CD4-positive, alpha-beta T cell treated with Interleukin-15 for 1 hour (primary cell): ENCODE data around the gene POU2F1.
"Not testable (repeated sequence)": the region's sequence is repeated elsewhere in the genome, so short reads cannot be mapped to it uniquely, and the experiment has no call there.

Experiments used
- DNase-seq: peaks from one replicate; pipeline ENCODE4 v3.0.0-alpha.2; 2020

The POU2F1 gene

GRCh38 chr1:167231873-167232450, 11.3 kb downstream of the POU2F1 start:
- no peak for DNase-seq

- DNase-seq = no peak
These were observed 12.1 kb downstream of the POU2F1 start for GRCh38 chr1:167232801-167233200.

DNA sequence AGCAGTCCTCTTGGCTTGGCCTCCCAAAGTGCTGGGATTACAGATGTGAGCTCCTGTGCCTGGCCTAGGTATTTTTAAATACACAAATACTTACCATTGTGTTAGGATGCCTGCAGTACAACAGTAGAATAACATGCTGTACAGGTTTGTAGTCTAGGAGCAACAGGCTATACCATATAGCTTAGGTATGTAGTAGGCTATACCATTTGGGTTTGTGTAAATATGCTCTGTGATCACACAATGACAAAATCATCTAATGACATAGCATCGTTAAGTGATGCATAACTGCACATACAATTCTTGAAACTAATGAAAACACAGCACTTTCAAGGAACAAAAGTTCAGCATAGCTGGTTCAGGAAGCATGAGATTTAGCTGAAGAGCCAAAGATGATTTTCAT, 12.7 kb downstream of the POU2F1 start:
- no peak for DNase-seq

- no peak for DNase-seq
These were observed 16.3 kb downstream of the POU2F1 start for GRCh38 chr1:167237000-167237399.

- no peak for DNase-seq
These were observed 18.0 kb downstream of the POU2F1 start for GRCh38 chr1:167238713-167239112.

DNA sequence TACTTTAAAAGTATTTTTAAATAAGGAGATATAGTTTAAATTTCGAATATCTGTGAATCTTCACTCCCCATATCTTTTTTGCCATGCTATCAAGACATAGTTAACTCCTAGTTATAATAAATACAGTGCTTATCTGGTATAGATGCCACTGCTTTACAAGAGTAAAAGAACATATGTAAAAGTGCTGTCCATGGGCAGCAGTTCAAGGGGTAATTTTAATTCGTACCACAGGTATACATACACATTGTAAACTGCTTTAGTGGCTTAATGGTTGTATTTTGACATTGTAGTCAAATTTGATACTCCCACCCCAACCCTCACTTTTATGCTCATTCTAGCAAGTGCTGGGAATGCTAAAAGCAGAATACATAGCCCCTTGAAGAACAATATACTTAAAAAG, 18.6 kb downstream of the POU2F1 start:
- DNase-seq = no peak

DNA sequence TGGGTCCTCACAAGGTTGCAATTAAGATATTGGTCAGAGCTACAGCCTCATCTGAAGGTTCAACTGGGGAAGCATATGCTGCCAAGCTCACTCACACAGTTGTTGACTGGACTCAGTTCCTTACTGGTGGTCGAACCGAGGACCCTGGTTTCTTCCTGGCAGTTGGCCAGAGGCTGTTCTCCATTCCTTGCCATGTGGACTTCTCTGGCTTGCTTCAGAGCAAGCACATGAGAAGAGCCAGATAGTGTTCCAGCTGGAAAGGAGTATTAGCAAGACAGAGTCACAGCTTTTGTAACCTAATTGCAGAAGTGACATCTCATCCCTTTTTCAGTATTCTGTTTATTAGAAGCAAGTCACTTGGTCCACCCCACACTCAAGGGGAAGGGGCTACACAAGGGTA, 23.6 kb downstream of the POU2F1 start:
- no peak for DNase-seq

DNA sequence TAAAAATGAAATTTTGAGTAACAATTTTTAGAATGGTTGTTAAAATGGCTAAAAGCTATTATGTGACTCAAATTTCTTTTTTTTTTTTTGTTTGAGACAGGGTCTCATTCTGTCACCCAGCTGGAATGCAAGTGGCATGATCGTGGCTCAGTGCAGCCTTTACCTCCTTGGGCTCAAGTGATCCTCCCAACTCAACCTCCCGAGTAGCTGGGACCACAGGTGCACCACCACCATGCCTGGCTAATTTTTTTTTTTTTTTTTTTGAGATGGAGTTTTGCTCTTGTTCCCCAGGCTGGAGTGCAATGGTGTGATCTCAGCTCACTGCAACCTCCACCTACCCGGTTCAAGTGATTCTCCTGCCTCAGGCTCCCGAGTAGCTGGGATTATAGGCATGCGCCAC, 24.5 kb downstream of the POU2F1 start:
- not testable (repeated sequence) for DNase-seq

- DNase-seq = no peak
These were observed 26.3 kb downstream of the POU2F1 start for GRCh38 chr1:167246971-167247370.

- no peak for DNase-seq
These were observed 27.1 kb downstream of the POU2F1 start for GRCh38 chr1:167247754-167248153.

GRCh38 chr1:167248707-167249642, 28.3 kb downstream of the POU2F1 start:
- DNase-seq = no peak

DNA sequence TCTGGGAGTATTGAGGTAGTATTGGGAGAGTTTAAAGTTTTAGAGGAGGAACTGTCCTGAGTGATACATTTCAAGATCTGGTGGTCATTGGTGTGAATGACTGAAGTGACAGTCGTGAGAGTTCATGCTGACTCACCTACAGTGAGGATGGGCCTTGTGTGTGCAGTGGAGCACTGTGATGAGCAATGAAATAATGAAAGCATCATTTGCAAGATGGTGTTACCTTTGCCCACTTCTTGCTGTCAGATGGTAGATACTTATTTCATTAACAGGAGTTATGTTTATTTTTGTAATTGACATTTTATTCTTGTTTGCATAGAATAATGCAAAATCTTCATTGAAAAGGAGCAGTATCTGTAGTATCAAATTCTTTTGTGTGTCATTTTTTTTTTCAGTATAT, 29.0 kb downstream of the POU2F1 start:
- DNase-seq = no peak

GRCh38 chr1:167250482-167250881, 29.8 kb downstream of the POU2F1 start:
- DNase-seq = no peak

GRCh38 chr1:167251472-167251871, 30.8 kb downstream of the POU2F1 start:
- no peak for DNase-seq

DNA sequence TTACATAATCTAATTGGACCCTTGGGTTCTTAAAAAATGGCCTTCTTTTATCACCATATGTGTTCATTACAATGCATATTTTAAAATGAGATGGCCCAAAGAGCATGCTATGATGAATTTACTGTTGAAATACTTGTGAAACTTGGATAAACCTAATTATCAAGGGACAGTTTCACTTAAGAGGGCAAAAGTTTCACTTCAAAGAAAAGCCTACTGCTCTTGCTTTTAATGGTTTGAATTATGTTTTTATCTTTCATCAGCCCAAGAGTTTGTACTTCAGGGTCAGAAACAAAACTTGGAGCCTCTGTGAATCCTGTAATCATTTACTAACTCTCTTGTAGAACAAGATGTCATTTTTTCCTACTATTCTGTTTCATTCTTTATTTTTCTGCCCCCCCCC, 32.3 kb downstream of the POU2F1 start:
- no peak for DNase-seq

DNA sequence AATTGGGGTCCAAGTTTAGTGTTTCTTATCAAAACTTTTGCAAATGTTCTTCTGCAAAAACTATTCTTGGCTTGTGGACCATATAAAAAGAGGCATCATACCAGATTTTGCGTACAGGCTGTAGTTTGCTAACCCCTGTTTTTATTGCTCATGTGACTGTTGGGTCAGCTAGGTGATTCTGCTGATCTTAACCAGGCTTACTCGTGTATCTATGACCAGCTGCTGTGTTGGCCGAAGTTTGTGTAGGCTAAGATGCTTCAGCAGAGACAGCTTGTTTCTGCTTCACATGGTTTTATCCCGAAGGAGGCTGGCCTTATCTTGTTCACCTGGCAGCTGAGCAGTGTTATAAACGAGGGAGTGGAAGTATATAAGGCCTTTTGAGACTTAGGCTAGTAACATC, 38.2 kb downstream of the POU2F1 start:
- DNase-seq = no peak

GRCh38 chr1:167262836-167263235, 42.1 kb downstream of the POU2F1 start:
- no peak for DNase-seq

GRCh38 chr1:167263344-167263743, 42.7 kb downstream of the POU2F1 start:
- DNase-seq = no peak

- no peak for DNase-seq
These were observed 43.3 kb downstream of the POU2F1 start for GRCh38 chr1:167263819-167264464.

DNA sequence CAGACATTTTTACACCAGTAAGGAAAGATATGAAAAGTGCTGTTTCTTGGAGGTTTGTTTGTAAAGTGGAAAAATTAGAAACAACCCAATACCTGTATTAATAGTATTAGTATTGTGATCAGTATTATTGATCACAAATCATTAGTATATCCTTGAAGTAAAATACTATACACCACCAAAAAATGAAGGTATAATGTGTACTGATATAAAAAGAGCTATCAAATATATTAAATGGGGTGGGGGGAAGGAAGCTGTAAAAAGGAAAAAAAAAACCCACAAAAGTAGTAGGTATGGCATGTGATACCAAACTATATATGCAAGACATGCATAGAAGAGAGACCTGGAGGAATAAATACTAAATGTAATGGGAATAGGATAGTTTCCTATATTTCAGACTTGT, 46.3 kb downstream of the POU2F1 start:
- no peak for DNase-seq

GRCh38 chr1:167268347-167268787, 47.7 kb downstream of the POU2F1 start:
- no peak for DNase-seq

- DNase-seq = no peak
These were observed 49.8 kb downstream of the POU2F1 start for GRCh38 chr1:167270349-167271092.

GRCh38 chr1:167272369-167272957, 51.8 kb downstream of the POU2F1 start:
- DNase-seq = no peak
